Loucy (cell line): ENCODE data around the gene CFAP97D2.

Experiments
- CTCF ChIP-seq: fragments of 200-600 bp; sonication (generic); conservative IDR thresholded peaks from 2 replicates; pipeline ENCODE4 v1.5.1; 2014; ENCODE audit warnings: mild to moderate bottlenecking, antibody characterized with exemption, low read length
- EZH2phosphoT487 ChIP-seq: fragments of 200-600 bp; IDR thresholded peaks from 2 replicates; pipeline ENCODE4 v1.6.1; 2018; ENCODE audit warnings: antibody characterized with exemption, mild to moderate bottlenecking, moderate library complexity, borderline replicate concordance

GRCh38 chr13:114154476-114154875 lies 24.6 kb upstream of the CFAP97D2 start:
- TF ChIP-seq CTCF: no peak
- TF ChIP-seq EZH2phosphoT487: no peak
